Left ventricle myocardium inferior (tissue), 1 donor: ENCODE results near the gene DHX36. TPM values are rescaled to one million over a fixed set of nuclear protein-coding genes. Genes with fewer than 3 reads are reported as not detected.

Experiments
- DNase-seq: peaks from one replicate; pipeline ENCODE4 v3.0.0-alpha.2; 2020
- H3K27ac ChIP-seq: fragments of 200-600 bp; replicated peaks from 2 replicates; pipeline ENCODE4 v1.8.0; 2021
- H3K27me3 ChIP-seq: fragments of 200-600 bp; 2 replicates; pipeline ENCODE4 v1.8.0; 2021; ENCODE audit warnings: low read depth
- H3K36me3 ChIP-seq: fragments of 200-600 bp; 2 replicates; pipeline ENCODE4 v1.8.0; 2021
- H3K4me1 ChIP-seq: fragments of 200-600 bp; 2 replicates; pipeline ENCODE4 v1.8.0; 2021
- H3K4me3 ChIP-seq: fragments of 200-600 bp; 2 replicates; pipeline ENCODE4 v1.8.0; 2021; ENCODE audit warnings: mild to moderate bottlenecking, moderate library complexity
- H3K9me3 ChIP-seq: fragments of 200-600 bp; replicated peaks from 2 replicates; pipeline ENCODE4 v1.8.0; 2021
- CTCF ChIP-seq: fragments of 200-600 bp; IDR thresholded peaks from 2 replicates; pipeline ENCODE4 v1.8.0; 2021; ENCODE audit warnings: antibody characterized with exemption, mild to moderate bottlenecking, borderline replicate concordance
- intact Hi-C: fragments of 100-400 bp; cut with micrococcal nuclease; formaldehyde crosslinking; loops from one replicate; pipeline ENCODE4 v1.11.0; 2022
- long read RNA-seq: library from polyadenylated mRNA; unstranded; transcript quantifications from one replicate; pipeline ENCODE4 v2.0.0, GENCODE V29; 2021
- total RNA-seq: library from RNA; stranded (reverse); fragmentation: NEBNext Ultra II Directional; extraction: Animal tissue kit (Norgen Biotek cat#: 25700); gene quantifications from one replicate; pipeline ENCODE4 v1.2.1, GENCODE V29; 2021
- donor health status: DM: no; HTN: yes; CAD: no; lungs with severe emphysema.

Gene DHX36
- total RNA-seq: 31.9 TPM
- long read RNA-seq, full-length matches to known transcripts: 18 of 25 reads
- long read RNA-seq, partial matches to known transcripts: 5 of 25 reads
- long read RNA-seq, other reads (novel, unspliced or antisense): 2 of 25 reads

- no peak for TF ChIP-seq CTCF
- Histone ChIP-seq H3K27ac (peak within 1 kb of the TSS; percentile 90), H3K36me3 (no peaks in the 10 kb centered on the region), H3K4me1 (peaks cover 59% of the 10 kb centered on the region), H3K4me3 (peak within 1 kb of the TSS; percentile 90), H3K9me3 (no peaks in the 10 kb centered on the region), H3K27me3 (no peaks in the 10 kb centered on the region)
- DNase-seq: peak; percentile 88
- intact Hi-C loops: no loop called here
Observed at GRCh38 chr3:154323891-154324738, at the start of gene DHX36. TSS of gene DHX36 (minus strand) at chr3:154324487. CDS start at chr3:154324416, 71 bp downstream.

GRCh38 chr3:154367221-154367620 lies 42.9 kb upstream of the DHX36 start:
- Histone ChIP-seq H3K4me1 (no peaks in the 10 kb centered on the region), H3K4me3 (no peak overlapping the region), H3K9me3 (peaks cover 19% of the 10 kb centered on the region), H3K27ac (no peak overlapping the region), H3K36me3 (no peaks in the 10 kb centered on the region), H3K27me3 (no peaks in the 10 kb centered on the region)
- TF ChIP-seq CTCF: no peak
- no peak for DNase-seq
- intact Hi-C loops: no loop called here

GRCh38 chr3:154364849-154365248 lies 40.6 kb upstream of the DHX36 start:
- DNase-seq: no peak
- Histone ChIP-seq H3K27me3 (no peaks in the 10 kb centered on the region), H3K4me1 (no peaks in the 10 kb centered on the region), H3K27ac (no peak overlapping the region), H3K9me3 (peaks cover 19% of the 10 kb centered on the region), H3K4me3 (no peak overlapping the region), H3K36me3 (no peaks in the 10 kb centered on the region)
- intact Hi-C loops: no loop called here
- no peak for TF ChIP-seq CTCF

GRCh38 chr3:154361099-154361498 lies 36.8 kb upstream of the DHX36 start:
- intact Hi-C loops: no loop called here
- Histone ChIP-seq H3K9me3 (peaks cover 19% of the 10 kb centered on the region), H3K27me3 (no peaks in the 10 kb centered on the region), H3K36me3 (no peaks in the 10 kb centered on the region), H3K4me1 (no peaks in the 10 kb centered on the region), H3K27ac (no peak overlapping the region), H3K4me3 (no peak overlapping the region)
- no peak for TF ChIP-seq CTCF
- DNase-seq: no peak

GRCh38 chr3:154356009-154356408 lies 31.7 kb upstream of the DHX36 start:
- Histone ChIP-seq H3K36me3 (no peaks in the 10 kb centered on the region), H3K27ac (no peak overlapping the region), H3K4me3 (no peak overlapping the region), H3K9me3 (no peaks in the 10 kb centered on the region), H3K27me3 (no peaks in the 10 kb centered on the region), H3K4me1 (no peaks in the 10 kb centered on the region)
- no peak for TF ChIP-seq CTCF
- no peak for DNase-seq
- intact Hi-C loops: no loop called here
